K562 (cell line): ENCODE data around the gene ANKRD12. TPM values are rescaled to one million over a fixed set of nuclear protein-coding genes. Genes with fewer than 3 reads are reported as not detected.
A peak's percentile ranks its signal among the peaks of the same experiment; 100 is the strongest.

Experiments
- ATAC-seq: fragments of 200-7000 bp; cut with Tn5 transposase; 3 replicates; pipeline ENCODE4 v1.9.1; 2020; ENCODE audit warnings: moderate library complexity
- BruUV-seq: library from RNA; stranded (reverse); fragments of 400-500 nt; replicated peaks from 2 replicates; lab custom pipeline; 2021; lab: Mats Ljungman, UMichigan
- CTCF ChIA-PET: fragments of 300-600 bp; formaldehyde crosslinking; extraction: SDS; loops from one replicate; lab custom pipeline; 2021; ENCODE audit warnings: low intra/inter-chr PET ratio; lab: Yijun Ruan, JAX
- POLR2A ChIA-PET: fragments of 300-600, 350-650 bp; sonication (Branson Sonifier 250); formaldehyde crosslinking; extraction: SDS; loops from one replicate; lab custom pipeline; 2021; ENCODE audit warnings: antibody characterized with exemption, inconsistent platforms; lab: Yijun Ruan, JAX
- DNase-seq, 4 experiments: peaks; one replicate each; pipeline versions ENCODE4 v3.0.0 to v3.0.0-alpha.2; 2011 to 2018; ENCODE audit warnings: low spot score in 3 of 4, mixed read lengths in 3 of 4; ENCODE audit errors: extremely low read depth in 1 of 4
- FAIRE-seq: peaks from 2 replicates; lab custom pipeline; 2011; peaks lifted over from hg19 to GRCh38; lab: Jason Lieb, UNC
- H2AFZ ChIP-seq: 2 replicates; pipeline ENCODE4 v1.6.0; 2011; ENCODE audit warnings: low read depth, low read length, control low read depth, inconsistent platforms
- H3K27ac ChIP-seq: fragments of 200-600 bp; 3 replicates; pipeline ENCODE4 v1.8.0; 2011; ENCODE audit warnings: low read depth, mild to moderate bottlenecking, control low read depth, inconsistent platforms, low read length, moderate library complexity, mixed read lengths; ENCODE audit errors: extremely low read depth
- H3K27me3 ChIP-seq, 2 experiments: fragments of 300-600 bp in 1 of 2; 2 replicates in 1 of 2; 3 replicates in 1 of 2; pipeline versions ENCODE4 v1.6.0 to v1.8.0; 2011; ENCODE audit warnings: inconsistent platforms in 2 of 2, low read length in 2 of 2, mild to moderate bottlenecking in 1 of 2, mixed read lengths in 1 of 2, moderate library complexity in 1 of 2; ENCODE audit not compliant: control insufficient read depth in 2 of 2, insufficient read depth in 2 of 2
- H3K36me3 ChIP-seq: fragments of 300-600 bp; 3 replicates; pipeline ENCODE4 v1.8.0; 2011; ENCODE audit warnings: mild to moderate bottlenecking, low read length, inconsistent platforms; ENCODE audit not compliant: control insufficient read depth, insufficient read depth
- H3K4me1 ChIP-seq, 2 experiments: fragments of 200-600 bp in 1 of 2; replicated peaks in 1 of 2; 2 replicates in 1 of 2; 3 replicates in 1 of 2; pipeline versions ENCODE4 v1.5.1 to v1.8.0; 2011; ENCODE audit warnings: inconsistent platforms in 2 of 2, low read length in 2 of 2, mild to moderate bottlenecking in 1 of 2, mixed read lengths in 1 of 2, moderate library complexity in 1 of 2; ENCODE audit not compliant: control insufficient read depth in 2 of 2, insufficient read depth in 2 of 2
- H3K4me2 ChIP-seq: 2 replicates; pipeline ENCODE4 v1.6.1; 2011; ENCODE audit warnings: low read length, control low read depth, inconsistent platforms, mixed read lengths; ENCODE audit not compliant: insufficient read depth
- H3K4me3 ChIP-seq: fragments of 200-600 bp; sonication (generic), shearing (Covaris generic); 2 replicates; pipeline ENCODE4 v1.5.1; 2016; ENCODE audit warnings: control low read depth, inconsistent platforms
- H3K79me2 ChIP-seq: fragments of 200-600 bp; 3 replicates; pipeline ENCODE4 v1.8.0; 2011; ENCODE audit warnings: low read length, inconsistent platforms; ENCODE audit not compliant: control insufficient read depth, insufficient read depth
- H3K9ac ChIP-seq, 2 experiments: 2 replicates each; pipeline versions ENCODE4 v1.6.0 to v1.6.1; 2011; ENCODE audit warnings: low read depth in 2 of 2, low read length in 2 of 2, control low read depth in 1 of 2, inconsistent platforms in 1 of 2, mild to moderate bottlenecking in 1 of 2, mixed read lengths in 1 of 2; ENCODE audit not compliant: insufficient read depth in 1 of 2
- H3K9me1 ChIP-seq: one replicate; pipeline ENCODE4 v1.6.0; 2011; ENCODE audit warnings: inconsistent platforms, mild to moderate bottlenecking, low read length, moderate library complexity; ENCODE audit not compliant: control insufficient read depth, insufficient read depth
- H3K9me3 ChIP-seq: replicated peaks from 2 replicates; pipeline ENCODE4 v1.5.1; 2011; ENCODE audit warnings: low read depth, low read length, inconsistent platforms; ENCODE audit not compliant: control insufficient read depth, insufficient read depth
- H4K20me1 ChIP-seq: replicated peaks from 2 replicates; pipeline ENCODE4 v1.6.1; 2011; ENCODE audit warnings: low read length, inconsistent platforms, mixed read lengths; ENCODE audit not compliant: control insufficient read depth, insufficient read depth
- ASH1L ChIP-seq: fragments of 450-650 bp; IDR thresholded peaks from 2 replicates; pipeline ENCODE4 v1.6.1; 2018; ENCODE audit warnings: borderline replicate concordance, mild to moderate bottlenecking, low read depth; ENCODE audit not compliant: partially characterized antibody
- ILK ChIP-seq: fragments of 450-650 bp; IDR thresholded peaks from 2 replicates; pipeline ENCODE4 v1.6.1; 2016; ENCODE audit warnings: missing genetic modification characterization, low read depth, mild to moderate bottlenecking, missing compliant biosample characterization, moderate library complexity, borderline replicate concordance
- MAX ChIP-seq: sonication (generic); formaldehyde crosslinking; IDR thresholded peaks from 2 replicates; pipeline ENCODE4 v1.9.0; 2022; ENCODE audit warnings: mild to moderate bottlenecking, missing genetic modification reagents
- PHB2 ChIP-seq: fragments of 450-650 bp; IDR thresholded peaks from 2 replicates; pipeline ENCODE4 v1.6.1; 2017; ENCODE audit warnings: low read depth
- PTBP1 ChIP-seq: fragments of 200-400 bp; formaldehyde crosslinking; IDR thresholded peaks from 2 replicates; pipeline ENCODE4 v1.6.1; 2017; ENCODE audit warnings: low read depth, low read length
- TRIM28 ChIP-seq: fragments of 450-650 bp; IDR thresholded peaks from 2 replicates; pipeline ENCODE4 v1.6.1; 2017
- ZBTB1 ChIP-seq: sonication (generic); formaldehyde crosslinking; IDR thresholded peaks from 2 replicates; pipeline ENCODE4 v1.8.1; 2023; ENCODE audit warnings: missing genetic modification reagents, low read depth, mild to moderate bottlenecking, borderline replicate concordance
- ZFP36 ChIP-seq: fragments of 150-350 bp; IDR thresholded peaks from 2 replicates; pipeline ENCODE4 v1.6.1; 2018; ENCODE audit warnings: low read length, low read depth; ENCODE audit not compliant: partially characterized antibody
- ZNF384 ChIP-seq: IDR thresholded peaks from 2 replicates; pipeline ENCODE4 v1.6.1; 2012; ENCODE audit warnings: low read depth, low read length, improper control_type of control experiment
- WGBS: fragments of 100-300 bp; shearing (Covaris generic); methylation state at CpG from one replicate; pipeline ENCODE4 v1.1.6; 2016; ENCODE audit warnings: low coverage, mixed read lengths; ENCODE audit not compliant: insufficient coverage; ENCODE audit errors: missing lambda C conversion rate; 5-methylcytosine and 5-hydroxymethylcytosine counted together
- in situ Hi-C: fragments of 300-500 bp; cut with MboI; formaldehyde crosslinking; loops from 4 replicates; pipeline ENCODE4 v1.15.0; 2018; ENCODE audit warnings: inconsistent platforms, mixed read lengths
- intact Hi-C: fragments of 100-400 bp; cut with micrococcal nuclease; formaldehyde crosslinking; loops from 2 replicates; pipeline ENCODE4 v1.14.2; 2022
- polyA plus RNA-seq, 8 experiments: library from polyadenylated mRNA; depleted of rRNA in 4 of 8; stranded (reverse) in 5 of 8; unstranded in 3 of 8; fragments of >200 nt; fragmentation: Nextera tagmentation in 2 of 8; fragmentation: Illumina TruSeq in 1 of 8; extraction: Ambion mirVana in 2 of 8; extraction: Trizol in 1 of 8; gene quantifications; 2 replicates each; pipeline versions ENCODE4 v1.2.1 to v1.2.3, GENCODE V29; 2011 to 2014; ENCODE audit warnings: inconsistent platforms in 1 of 8, missing spikeins in 1 of 8
- total RNA-seq, 7 experiments: library from RNA; depleted of rRNA in 6 of 7; stranded (reverse); fragments of >200 nt in 6 of 7; fragmentation: Illumina TruSeq in 2 of 7; extraction: Trizol in 2 of 7; gene quantifications; 2 replicates each; pipeline versions ENCODE4 v1.2.1 to v1.2.3, GENCODE V29; 2011 to 2021; ENCODE audit warnings: low replicate concordance in 1 of 7

The ANKRD12 gene
- total and polyA plus RNA-seq, 9 of the 15 experiments (the other 6 are each of a cell fraction or from before 2014, with no cell fraction given), result 6.6 to 28.2 (median 16.0) TPM

- 51% methylated on average over 4 of the region's 4 CpGs for WGBS
- no peak overlapping the region for H3K27ac ChIP-seq
- H3K4me1 ChIP-seq, result peaks cover 3 to 21% of the 10 kb centered on the region in 2 experiments; a peak in 4 of 5 replicates
- no peak overlapping the region for H3K4me3 ChIP-seq
- H3K9me1 ChIP-seq, result peaks cover 5% of the 10 kb centered on the region
- no peak overlapping the region for H3K9ac ChIP-seq
- ChIA-PET CTCF (no interaction called here), POLR2A (interaction anchor here (1.9 kb wide), 1 partner anchor 10 kb away, joined by 5 read pairs; no protein-coding TSS in a partner anchor)
- peak overlapping the region; percentile 0; the same call in 1 of the 2 replicates for H2AFZ ChIP-seq
- intact Hi-C loops (no loop called here), in situ Hi-C loops (no loop called here)
- no peak overlapping the region for H3K4me2 ChIP-seq
- FAIRE-seq (no peak), DNase-seq (no peak), ATAC-seq (no peak)
- TF ChIP-seq ZFP36 (no peak), PHB2 (no peak), ZNF384 (no peak), PTBP1 (no peak), ILK (tag) (no peak), TRIM28 (no peak)
- H3K9me3 ChIP-seq, result no peaks in the 10 kb centered on the region
- no peaks in the 10 kb centered on the region for H3K36me3 ChIP-seq
- H4K20me1 ChIP-seq, result no peaks in the 10 kb centered on the region
- no peaks in the 10 kb centered on the region for H3K79me2 ChIP-seq
- BruUV-seq, result no TSS peak
- no peaks in the 10 kb centered on the region for H3K27me3 ChIP-seq
These were observed 45.5 kb upstream of the ANKRD12 start for GRCh38 chr18:9091066-9091476.

GRCh38 chr18:9092665-9093064, 43.9 kb upstream of the ANKRD12 start:
- Histone ChIP-seq H3K27me3 (no peaks in the 10 kb centered on the region), H2AFZ (0 out of 2 replicates have a peak overlapping the region, but pooled peaks have one; percentile 5), H3K9ac (no peak overlapping the region), H4K20me1 (no peaks in the 10 kb centered on the region), H3K36me3 (no peaks in the 10 kb centered on the region), H3K27ac (no peak overlapping the region), H3K9me1 (peaks cover 5% of the 10 kb centered on the region), H3K79me2 (no peaks in the 10 kb centered on the region), H3K4me1 (peaks cover 3 to 21% of the 10 kb centered on the region in 2 experiments; a peak in 4 of 5 replicates), H3K4me3 (no peak overlapping the region), H3K4me2 (no peak overlapping the region), H3K9me3 (no peaks in the 10 kb centered on the region)
- 74% methylated on average over 2 of the region's 2 CpGs for WGBS
- FAIRE-seq (no peak), DNase-seq (no peak), ATAC-seq (no peak)
- ChIA-PET CTCF (interaction anchor here (0.6 kb wide), 1 partner anchor 40 kb away, joined by 3 read pairs; no protein-coding TSS in a partner anchor), POLR2A (no interaction called here)
- no TSS peak for BruUV-seq
- intact Hi-C loops (no loop called here), in situ Hi-C loops (no loop called here)
- TF ChIP-seq ZBTB1 (CRISPR knock-in tag), result no peak
- TF ChIP-seq MAX, result no peak
- no peak for TF ChIP-seq ASH1L
